NB4 (cell line): ENCODE results near the gene CBX7.

ENCODE experiments used
- DNase-seq: peaks from one replicate; pipeline ENCODE4 v3.0.0; 2010; ENCODE audit warnings: low read depth
- H3K4me3 ChIP-seq: one replicate; pipeline ENCODE4 v1.5.1; 2011; ENCODE audit warnings: mild to moderate bottlenecking, low read depth, low read length, moderate library complexity
- CTCF ChIP-seq: IDR thresholded peaks from one replicate; pipeline ENCODE4 v1.5.1; 2012; ENCODE audit warnings: low read depth, low read length
- MAX ChIP-seq: IDR thresholded peaks from 2 replicates; pipeline ENCODE4 v1.6.1; 2011; ENCODE audit warnings: low read depth, low read length
- MYC ChIP-seq: IDR thresholded peaks from 2 replicates; pipeline ENCODE4 v1.6.1; 2011; ENCODE audit warnings: low read depth, low read length
- POLR2A ChIP-seq: IDR thresholded peaks from 2 replicates; pipeline ENCODE4 v1.6.1; 2011; ENCODE audit warnings: mild to moderate bottlenecking; ENCODE audit not compliant: insufficient read length; ENCODE audit errors: extremely low read depth

The CBX7 gene

GRCh38 chr22:39095971-39096370, 56.5 kb downstream of the CBX7 start:
- TF ChIP-seq MYC (no peak), CTCF (no peak), POLR2A (no peak), MAX (no peak)
- H3K4me3 ChIP-seq, result no peak overlapping the region
- no peak for DNase-seq

- no peak overlapping the region for H3K4me3 ChIP-seq
- DNase-seq, result no peak
- TF ChIP-seq CTCF, result no peak
- no peak for TF ChIP-seq POLR2A
- no peak for TF ChIP-seq MYC
- no peak for TF ChIP-seq MAX
These were observed 57.6 kb downstream of the CBX7 start for GRCh38 chr22:39094717-39095389.

GRCh38 chr22:39092111-39092862, 60.2 kb downstream of the CBX7 start:
- H3K4me3 ChIP-seq, result no peak overlapping the region
- TF ChIP-seq POLR2A, result no peak
- TF ChIP-seq CTCF, result no peak
- no peak for DNase-seq

- no peak overlapping the region for H3K4me3 ChIP-seq
- no peak for TF ChIP-seq MYC
- TF ChIP-seq POLR2A, result no peak
- TF ChIP-seq CTCF, result no peak
- TF ChIP-seq MAX, result no peak
- DNase-seq, result no peak
These were observed 61.1 kb downstream of the CBX7 start for GRCh38 chr22:39091126-39092081.

- peak; percentile 33 for DNase-seq
- TF ChIP-seq CTCF (no peak), MYC (no peak), MAX (no peak), POLR2A (no peak)
- no peak overlapping the region for H3K4me3 ChIP-seq
These were observed 61.9 kb downstream of the CBX7 start for GRCh38 chr22:39090426-39091064.
